SK-N-MC (cell line): ENCODE data around the gene BRICD5.

Experiments used
- DNase-seq: peaks from one replicate; pipeline ENCODE4 v3.0.0-alpha.2; 2011; ENCODE audit warnings: low read depth, low spot score
- H3K27ac ChIP-seq: fragments of 200-600 bp; sonication (generic); 2 replicates; pipeline ENCODE4 v1.5.1; 2016; ENCODE audit warnings: mixed run types
- H3K36me3 ChIP-seq: fragments of 200-600 bp; sonication (generic); 2 replicates; pipeline ENCODE4 v1.6.1; 2017; ENCODE audit warnings: antibody characterized with exemption, low read length, mixed read lengths; ENCODE audit not compliant: insufficient read depth
- H3K4me3 ChIP-seq: fragments of 200-600 bp; sonication (generic); 2 replicates; pipeline ENCODE4 v1.5.1; 2016
- H3K9ac ChIP-seq: fragments of 200-600 bp; sonication (generic); 2 replicates; pipeline ENCODE4 v1.8.0; 2017; ENCODE audit warnings: mixed run types, mixed read lengths; ENCODE audit not compliant: insufficient read length
- H3K9me3 ChIP-seq: fragments of 200-600 bp; sonication (generic); 2 replicates; pipeline ENCODE4 v1.6.1; 2017; ENCODE audit warnings: low read depth, mild to moderate bottlenecking, antibody characterized with exemption, low read length, moderate library complexity, mixed read lengths
- EZH2 ChIP-seq: fragments of 200-600 bp; sonication (generic); IDR thresholded peaks from one replicate; pipeline ENCODE4 v1.6.1; 2017; ENCODE audit warnings: antibody characterized with exemption
- FOXP2 ChIP-seq: optimal IDR thresholded peaks from 2 replicates; pipeline ENCODE3; 2011; ENCODE audit warnings: mild to moderate bottlenecking, moderate library complexity; ENCODE audit not compliant: insufficient read depth; ENCODE audit errors: extremely low read length, control extremely low read depth
- POLR2AphosphoS5 ChIP-seq: IDR thresholded peaks from 2 replicates; pipeline ENCODE4 v1.6.1; 2012; ENCODE audit warnings: mild to moderate bottlenecking, low read depth, low read length, borderline replicate concordance

BRICD5 gene

DNA sequence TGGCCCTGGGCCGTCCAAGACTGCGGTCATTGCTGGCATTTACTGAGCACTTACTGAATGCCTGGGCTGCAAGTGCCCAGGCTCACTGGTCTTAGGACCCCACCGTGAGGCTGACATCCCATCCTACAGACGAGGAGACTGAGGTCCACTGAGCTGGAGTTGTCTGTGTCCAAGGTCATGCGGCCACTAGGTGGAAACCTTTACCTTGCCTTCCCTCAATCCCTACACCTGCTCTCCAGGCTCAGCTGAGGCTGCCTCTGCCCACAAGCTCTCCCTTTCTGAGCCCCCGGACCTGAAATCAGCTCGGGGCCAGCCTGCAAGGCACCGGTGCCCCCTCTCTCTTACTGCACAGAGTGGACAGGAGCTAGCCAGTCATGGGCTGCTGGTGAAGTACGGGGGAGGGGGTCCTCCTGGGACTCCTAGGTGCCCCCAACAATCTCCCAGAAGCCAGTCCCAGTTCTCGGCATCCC, 15.8 kb downstream of the BRICD5 start:
- no peaks in the 10 kb centered on the region for H3K36me3 ChIP-seq
- H3K4me3 ChIP-seq = no peak overlapping the region
- H3K27ac ChIP-seq = no peak overlapping the region
- H3K9ac ChIP-seq = no peak overlapping the region
- DNase-seq = no peak
- no peaks in the 10 kb centered on the region for H3K9me3 ChIP-seq
- TF ChIP-seq EZH2 (no peak), POLR2AphosphoS5 (no peak)

DNA sequence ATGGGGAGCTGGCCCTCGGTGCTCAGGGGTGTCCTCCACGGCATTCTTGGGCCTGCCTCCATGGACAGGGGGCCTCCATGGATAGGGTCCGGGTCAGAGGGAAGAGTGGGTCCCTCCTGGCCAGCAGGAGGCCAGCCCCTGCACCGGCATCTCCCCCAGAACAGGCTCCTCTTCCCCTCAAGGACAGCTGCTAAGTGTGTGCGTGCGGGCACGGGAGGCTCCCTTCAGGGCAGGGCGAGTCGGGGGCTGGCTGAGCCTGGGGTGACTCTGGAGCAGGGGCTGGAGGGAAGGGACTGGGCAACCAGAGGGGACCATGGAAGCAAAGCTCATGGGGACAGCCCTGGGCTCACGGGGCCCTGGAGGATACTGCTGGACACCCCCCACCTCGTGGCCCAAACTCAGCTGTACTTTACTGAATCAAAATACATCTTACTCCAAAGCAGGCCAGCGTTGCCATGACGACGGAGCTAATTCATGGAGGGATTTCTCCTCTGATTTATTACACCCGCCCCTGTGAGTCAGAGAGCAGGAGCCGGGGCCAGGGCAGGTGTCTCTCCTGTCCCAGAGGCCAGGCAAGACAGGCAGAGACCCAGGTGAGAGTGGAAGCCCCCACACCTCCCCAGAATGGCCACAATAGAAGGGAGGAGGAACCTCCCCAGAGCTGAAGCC, 16.4 kb downstream of the BRICD5 start:
- no peaks in the 10 kb centered on the region for H3K9me3 ChIP-seq
- no peak overlapping the region for H3K9ac ChIP-seq
- no peak overlapping the region for H3K4me3 ChIP-seq
- no peaks in the 10 kb centered on the region for H3K36me3 ChIP-seq
- no peak for DNase-seq
- no peak for TF ChIP-seq POLR2AphosphoS5
- no peak for TF ChIP-seq FOXP2
- no peak overlapping the region for H3K27ac ChIP-seq

DNA sequence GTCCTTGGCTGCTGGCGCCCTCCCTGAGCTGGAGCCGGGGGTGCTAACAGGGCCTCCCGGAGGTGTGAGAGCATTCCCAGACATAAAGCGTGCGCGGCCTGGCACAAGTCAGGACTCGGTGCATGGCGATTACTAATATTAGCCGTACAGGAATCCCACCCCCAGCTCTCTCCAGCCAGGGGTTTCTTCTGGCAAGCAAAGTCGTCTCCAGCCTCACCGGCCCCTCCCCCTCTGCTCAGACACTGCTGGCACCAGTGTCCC, 19.3 kb downstream of the BRICD5 start:
- TF ChIP-seq FOXP2 (no peak), POLR2AphosphoS5 (no peak), EZH2 (no peak)

DNA sequence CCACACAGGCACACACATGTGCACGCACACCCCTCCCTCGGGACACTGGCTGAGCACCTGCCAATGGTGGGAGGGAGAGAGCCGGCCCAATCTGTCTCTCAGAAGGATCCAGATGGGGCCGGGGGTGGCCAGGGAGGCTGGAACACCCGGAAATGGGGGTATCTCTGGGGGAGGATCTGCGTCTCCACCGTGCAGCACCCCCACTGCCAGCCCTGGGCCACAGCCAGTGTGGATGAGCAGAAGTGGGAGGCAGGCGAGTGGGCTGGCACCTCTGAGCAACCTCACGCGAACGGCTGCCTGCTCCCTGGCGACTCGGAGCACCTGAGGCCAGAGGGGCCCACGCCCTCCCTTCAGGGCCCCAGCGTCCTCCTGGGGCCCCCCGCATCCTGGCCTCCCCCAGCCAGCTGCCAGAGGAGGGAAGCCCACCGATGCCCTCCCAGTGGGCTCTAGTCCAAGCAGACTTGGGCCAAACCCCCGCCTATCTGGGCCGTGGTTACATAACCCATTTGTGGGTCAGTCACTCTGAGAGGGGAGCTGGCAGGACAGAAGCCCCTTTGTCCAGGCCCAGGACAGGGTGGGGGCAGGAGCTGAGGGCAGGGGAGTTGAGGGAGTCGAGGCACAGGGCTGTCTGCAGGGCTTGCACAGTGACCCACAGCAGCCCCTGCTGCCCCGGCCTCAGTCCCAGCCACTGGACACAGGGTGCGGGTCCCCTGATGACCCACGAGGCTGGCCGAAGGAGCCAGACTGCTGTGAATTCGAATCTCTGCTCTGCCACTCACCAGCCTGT, 19.8 kb downstream of the BRICD5 start:
- no peak for DNase-seq
- Histone ChIP-seq H3K9ac (no peak overlapping the region), H3K9me3 (no peaks in the 10 kb centered on the region), H3K27ac (no peak overlapping the region), H3K4me3 (no peak overlapping the region), H3K36me3 (no peaks in the 10 kb centered on the region)
- TF ChIP-seq EZH2 = no peak
- TF ChIP-seq FOXP2 = no peak
- no peak for TF ChIP-seq POLR2AphosphoS5

More for the DNA sequence above, 19.3 kb downstream of the BRICD5 start:
- Histone ChIP-seq H3K27ac (no peak overlapping the region), H3K9ac (no peak overlapping the region), H3K4me3 (no peak overlapping the region), H3K36me3 (no peaks in the 10 kb centered on the region), H3K9me3 (no peaks in the 10 kb centered on the region)
- DNase-seq = no peak

DNA sequence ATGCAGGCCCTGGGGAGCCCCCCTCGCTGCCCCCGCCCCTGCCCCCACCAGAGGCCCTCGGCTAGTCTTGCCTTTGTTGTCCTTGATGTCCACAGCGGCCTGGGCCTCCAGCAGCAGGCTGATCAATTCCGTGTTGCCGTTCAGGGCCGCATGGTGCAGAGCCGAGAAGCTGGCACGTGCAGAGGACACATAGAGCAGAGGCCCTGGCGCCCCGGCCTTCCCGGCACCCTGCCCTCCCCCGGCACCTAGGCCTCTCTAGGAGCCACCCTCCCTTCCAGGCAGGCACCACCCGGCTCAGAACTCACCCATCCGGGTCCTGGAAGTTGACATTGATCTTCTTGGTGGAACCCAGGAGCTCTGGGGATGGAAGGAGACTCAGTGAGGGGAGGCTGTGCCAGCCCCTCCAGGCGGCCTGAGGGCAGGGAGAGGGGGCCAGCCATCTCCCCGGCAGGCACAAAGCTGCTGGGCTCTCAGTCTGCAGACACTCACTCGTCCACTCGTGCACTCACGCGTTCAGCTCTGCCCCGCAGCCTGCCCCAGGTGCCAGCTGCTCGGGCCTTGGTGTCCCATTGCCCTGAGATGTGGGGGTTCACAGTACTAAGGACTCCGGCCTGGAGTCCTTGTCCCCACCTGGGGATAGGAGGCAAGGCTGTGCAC, 20.5 kb downstream of the BRICD5 start:
- Histone ChIP-seq H3K9me3 (no peaks in the 10 kb centered on the region), H3K27ac (no peak overlapping the region), H3K9ac (no peak overlapping the region), H3K36me3 (no peaks in the 10 kb centered on the region), H3K4me3 (no peak overlapping the region)
- DNase-seq = no peak
- TF ChIP-seq FOXP2 (no peak), POLR2AphosphoS5 (no peak), EZH2 (no peak)

DNA sequence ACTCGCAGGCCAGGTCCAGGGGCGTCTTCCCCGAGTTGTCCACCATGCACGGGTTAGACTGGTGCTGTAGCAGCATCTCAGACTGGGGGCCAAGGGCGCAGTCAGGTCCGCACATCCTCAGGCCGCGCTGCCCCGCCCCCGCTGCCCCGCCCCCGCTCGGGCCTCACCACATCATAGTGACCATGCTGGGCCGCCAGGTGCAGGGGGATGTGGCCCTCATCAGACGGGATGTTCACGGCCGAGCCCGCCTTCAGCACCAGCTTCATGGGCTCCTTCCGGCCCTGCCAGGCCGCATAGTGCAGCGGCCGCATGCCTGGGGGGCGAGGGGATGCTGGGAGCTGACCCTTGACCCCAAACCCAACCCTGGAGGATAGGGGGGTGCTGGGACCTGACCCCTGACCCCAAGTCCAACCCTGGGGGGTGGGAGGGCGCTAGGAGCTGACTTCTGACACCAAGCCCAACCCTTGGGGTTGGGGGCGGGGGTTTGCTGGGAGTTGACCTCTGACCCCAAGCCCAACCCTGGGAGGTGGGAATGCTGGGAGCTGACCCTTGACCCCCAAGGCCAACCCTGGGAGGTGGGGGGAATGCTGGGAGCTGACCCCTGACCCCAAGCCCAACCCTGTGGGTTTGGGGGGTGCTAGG, 21.3 kb downstream of the BRICD5 start:
- Histone ChIP-seq H3K36me3 (no peaks in the 10 kb centered on the region), H3K27ac (no peak overlapping the region)

DNA sequence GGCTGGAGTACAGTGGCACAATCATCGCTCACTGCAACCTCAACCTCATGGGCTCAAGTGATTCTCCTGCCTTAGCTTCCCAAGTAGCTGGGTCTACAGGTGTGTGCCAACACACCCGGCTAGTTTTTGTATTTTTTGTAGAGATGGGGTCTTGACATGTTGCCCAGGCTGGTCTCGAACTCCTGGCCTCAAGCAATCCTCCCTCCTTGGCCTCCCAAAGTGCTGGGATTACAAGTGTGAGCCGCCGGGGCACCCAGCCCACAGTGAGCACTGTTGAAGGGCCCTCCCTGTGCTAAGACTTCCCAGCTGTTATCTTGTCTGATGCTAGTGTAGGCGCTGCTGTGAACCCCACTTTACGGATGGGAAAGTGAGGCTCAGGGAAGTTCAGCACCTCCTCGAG, 22.3 kb downstream of the BRICD5 start:
- DNase-seq = no peak
- Histone ChIP-seq H3K36me3 (no peaks in the 10 kb centered on the region), H3K9ac (no peak overlapping the region), H3K9me3 (no peaks in the 10 kb centered on the region), H3K4me3 (no peak overlapping the region), H3K27ac (no peak overlapping the region)
- TF ChIP-seq EZH2 (no peak), POLR2AphosphoS5 (no peak), FOXP2 (no peak)

More for the DNA sequence above, 21.3 kb downstream of the BRICD5 start:
- Histone ChIP-seq H3K9me3 (no peaks in the 10 kb centered on the region), H3K9ac (no peak overlapping the region), H3K4me3 (no peak overlapping the region)
- DNase-seq = no peak
- TF ChIP-seq EZH2 (no peak), FOXP2 (no peak), POLR2AphosphoS5 (no peak)

DNA sequence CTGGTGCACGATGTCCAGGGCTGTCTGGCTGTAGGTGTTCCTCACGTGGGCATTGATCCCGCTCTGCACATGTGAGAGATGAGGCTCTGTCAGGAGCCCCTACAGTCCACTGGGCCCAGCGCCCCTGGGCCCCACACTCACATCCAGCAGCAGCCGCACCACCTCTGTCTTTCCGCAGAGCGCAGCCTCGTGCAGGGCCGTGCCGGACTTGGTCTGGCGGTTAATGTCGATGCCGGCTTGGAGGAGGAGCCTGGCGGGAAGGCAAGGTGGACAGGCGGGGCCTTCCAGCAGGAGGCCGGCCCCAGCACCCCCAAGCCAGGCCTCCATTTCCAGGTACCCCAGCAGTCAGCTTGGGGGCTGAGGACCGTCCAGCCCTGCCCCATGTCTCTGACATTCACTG, 23.5 kb downstream of the BRICD5 start:
- TF ChIP-seq EZH2 (no peak), FOXP2 (no peak), POLR2AphosphoS5 (no peak)
- Histone ChIP-seq H3K36me3 (no peaks in the 10 kb centered on the region), H3K4me3 (no peak overlapping the region), H3K9ac (no peak overlapping the region), H3K9me3 (no peaks in the 10 kb centered on the region), H3K27ac (no peak overlapping the region)
- no peak for DNase-seq
